GM18505 (cell line): ENCODE measurements around the gene FLRT3.

Experiments
- ATAC-seq: cut with Tn5 transposase; IDR thresholded peaks from one replicate; pipeline ENCODE4 v1.9.1; 2021; ENCODE audit not compliant: unreplicated experiment
- POLR2A ChIP-seq: IDR thresholded peaks from 4 replicates; pipeline ENCODE4 v1.6.1; 2011; ENCODE audit warnings: borderline replicate concordance; ENCODE audit not compliant: insufficient read depth, insufficient read length; ENCODE audit errors: extremely low read depth

Gene FLRT3

GRCh38 chr20:14337400-14338171, at the start of gene FLRT3:
Gene FLRT3 (minus strand): TSS chr20:14337612. CDS start chr20:14327506, 10,106 bp downstream.
- peak; percentile 99 for ATAC-seq
- no peak for TF ChIP-seq POLR2A

DNA sequence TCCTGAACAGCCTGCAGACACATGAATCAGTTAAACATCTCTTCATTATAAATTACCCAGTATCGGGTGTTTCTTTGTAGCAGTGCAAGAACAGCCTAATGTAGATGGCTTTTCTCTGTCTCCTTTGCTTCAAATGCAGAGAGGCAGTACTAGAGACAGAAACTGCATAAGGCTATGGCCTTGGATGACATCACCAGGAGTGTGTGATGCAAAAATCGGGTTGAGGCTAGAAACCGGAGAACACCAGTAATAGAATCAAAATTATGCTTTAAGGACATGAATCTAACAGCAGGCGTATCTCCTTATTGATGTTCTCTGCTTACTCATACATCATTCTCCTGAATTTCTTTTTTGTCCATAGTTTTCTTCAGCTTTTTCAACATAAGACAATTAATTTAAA, 49.3 kb upstream of the FLRT3 start:
- no peak for ATAC-seq
- TF ChIP-seq POLR2A: no peak

DNA sequence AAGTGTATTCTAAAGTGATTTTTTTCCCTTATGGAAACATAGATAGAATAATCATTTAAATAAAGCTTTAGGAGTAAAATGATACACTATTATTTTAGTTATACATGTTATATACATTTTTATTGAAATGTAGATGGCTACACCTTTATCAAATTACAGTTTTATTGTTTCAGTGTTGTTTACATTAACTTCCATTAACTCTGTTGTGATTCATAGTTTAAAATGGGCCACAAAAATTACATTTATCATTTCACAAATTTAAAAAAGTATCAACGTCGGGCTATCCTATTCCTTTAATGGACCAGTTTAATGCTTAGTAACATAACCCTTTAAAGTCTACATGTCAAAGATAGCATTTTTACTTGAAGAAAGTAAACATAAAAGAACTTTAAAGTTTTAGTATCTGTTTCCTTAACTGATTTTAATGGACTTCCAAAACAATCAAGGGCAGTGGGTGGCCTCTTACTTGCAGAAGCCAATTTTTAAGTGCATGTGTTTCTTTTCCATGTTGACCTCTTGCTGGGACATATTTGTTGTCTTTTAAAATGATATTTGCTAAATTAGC, 47.8 kb upstream of the FLRT3 start:
- TF ChIP-seq POLR2A: no peak
- no peak for ATAC-seq

DNA sequence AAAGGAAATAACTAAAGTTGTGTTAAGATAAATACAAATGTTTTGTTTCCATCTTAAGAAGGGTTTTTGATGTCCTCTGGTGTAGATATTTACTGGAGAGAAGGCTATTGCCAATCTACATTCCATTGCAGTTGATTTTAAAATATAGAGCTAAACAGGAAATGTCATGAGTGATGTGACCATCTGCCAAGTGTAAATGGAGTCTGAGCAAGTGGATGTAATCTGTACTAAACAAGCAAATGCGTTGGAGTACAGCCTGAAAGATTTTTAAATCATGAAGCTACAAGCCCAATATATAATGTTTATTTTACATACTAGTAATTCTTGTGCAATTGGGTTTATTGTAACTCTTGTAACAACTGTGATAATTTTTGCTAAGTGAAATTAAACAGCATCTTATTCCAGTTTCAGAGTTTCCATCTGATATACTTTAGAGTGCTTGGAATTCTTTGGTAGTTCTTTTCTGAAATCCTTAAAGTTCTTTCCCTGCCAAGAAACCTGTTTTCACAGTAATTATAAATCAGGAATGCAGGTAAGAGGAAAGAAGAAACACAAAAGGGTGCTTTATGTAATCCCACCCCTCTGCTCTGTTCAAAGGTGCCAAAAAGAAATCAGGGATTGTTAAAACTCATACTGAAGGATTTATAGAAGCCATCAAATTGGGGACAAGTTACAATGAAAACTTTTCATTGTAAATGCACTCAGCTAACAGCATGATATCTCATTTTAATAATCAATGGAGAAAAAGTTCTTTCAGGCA, 47.2 kb upstream of the FLRT3 start:
- no peak for TF ChIP-seq POLR2A
- ATAC-seq: no peak

- no peak for ATAC-seq
- no peak for TF ChIP-seq POLR2A
Measured at GRCh38 chr20:14383335-14383734, 45.9 kb upstream of the FLRT3 start.

GRCh38 chr20:14378326-14378725, 40.9 kb upstream of the FLRT3 start:
- no peak for TF ChIP-seq POLR2A
- ATAC-seq: no peak

- no peak for ATAC-seq
- TF ChIP-seq POLR2A: no peak
Measured at GRCh38 chr20:14375416-14375985, 38.1 kb upstream of the FLRT3 start.

- no peak for TF ChIP-seq POLR2A
- ATAC-seq: no peak
Measured at GRCh38 chr20:14374196-14374595, 36.8 kb upstream of the FLRT3 start.

- no peak for ATAC-seq
- TF ChIP-seq POLR2A: no peak
Measured at GRCh38 chr20:14361509-14362345, 24.3 kb upstream of the FLRT3 start.

DNA sequence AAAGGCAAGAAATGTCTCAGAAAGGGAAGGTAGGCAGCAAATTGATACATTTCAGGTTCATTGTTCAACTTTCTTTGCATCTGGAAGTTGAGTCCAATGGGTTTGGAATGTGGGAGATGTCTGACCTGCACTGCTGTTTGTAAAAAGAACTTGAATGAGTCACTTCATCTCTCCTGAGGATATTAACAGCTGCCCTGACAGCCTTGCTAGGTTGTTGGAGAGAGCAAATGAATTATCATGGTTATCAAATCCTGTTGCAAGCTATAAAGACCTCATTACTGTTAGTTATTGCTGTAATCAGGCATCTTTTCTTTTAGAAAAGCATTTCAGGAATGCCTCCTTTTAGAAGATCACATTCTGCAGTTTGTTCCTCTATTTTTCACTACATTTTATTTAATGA, 23.0 kb upstream of the FLRT3 start:
- ATAC-seq: no peak
- TF ChIP-seq POLR2A: no peak

DNA sequence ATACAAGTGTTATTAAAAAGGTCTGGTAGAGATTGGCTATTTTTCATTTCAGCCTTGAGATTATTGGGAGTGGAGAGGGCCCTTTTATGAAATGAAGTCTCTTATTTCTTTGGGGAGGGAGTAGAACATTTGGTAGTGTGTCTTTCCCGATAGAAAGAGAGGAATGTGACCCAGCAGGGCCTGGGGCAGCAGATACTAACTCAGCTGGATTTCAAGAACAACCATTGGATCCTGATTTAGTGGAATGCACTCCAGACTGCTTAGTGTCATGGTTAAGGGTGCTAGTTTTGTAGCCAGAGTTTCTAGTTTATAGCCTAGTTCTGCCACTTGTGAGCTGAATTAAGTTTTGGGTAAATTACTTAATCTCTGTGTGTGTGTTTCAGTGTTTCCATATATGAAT, 18.4 kb upstream of the FLRT3 start:
- TF ChIP-seq POLR2A: no peak
- ATAC-seq: no peak

- ATAC-seq: no peak
- TF ChIP-seq POLR2A: no peak
Measured at GRCh38 chr20:14344746-14345145, 7.3 kb upstream of the FLRT3 start.
